Loucy (cell line): ENCODE data around the gene DUS4L.

Source experiments
- H2AFZ ChIP-seq: fragments of 200-600 bp; sonication (generic); 2 replicates; pipeline ENCODE4 v1.6.0; 2016; ENCODE audit warnings: antibody characterized with exemption, mild to moderate bottlenecking, low read length, moderate library complexity
- H3F3A ChIP-seq: fragments of 200-600 bp; 2 replicates; pipeline ENCODE4 v1.6.0; 2016; ENCODE audit warnings: antibody characterized with exemption, low read depth, mild to moderate bottlenecking
- H3K27me3 ChIP-seq: fragments of 200-600 bp; sonication (generic); 2 replicates; pipeline ENCODE4 v1.6.1; 2014; ENCODE audit warnings: low read length, mild to moderate bottlenecking; ENCODE audit not compliant: insufficient read depth, poor library complexity, severe bottlenecking
- H3K36me3 ChIP-seq: fragments of 200-600 bp; sonication (generic); 2 replicates; pipeline ENCODE4 v1.6.1; 2016; ENCODE audit warnings: low read length; ENCODE audit not compliant: insufficient read depth
- H3K4me1 ChIP-seq: fragments of 200-600 bp; sonication (generic); 2 replicates; pipeline ENCODE4 v1.5.1; 2014; ENCODE audit warnings: low read length, mild to moderate bottlenecking; ENCODE audit not compliant: insufficient read depth, poor library complexity, severe bottlenecking
- H3K4me2 ChIP-seq: fragments of 200-600 bp; sonication (generic); 2 replicates; pipeline ENCODE4 v1.6.0; 2014; ENCODE audit warnings: antibody characterized with exemption, low read length, low read depth, mild to moderate bottlenecking; ENCODE audit not compliant: poor library complexity, severe bottlenecking
- H3K4me3 ChIP-seq: fragments of 200-600 bp; sonication (generic); 2 replicates; pipeline ENCODE4 v1.5.1; 2014; ENCODE audit warnings: low read length, mild to moderate bottlenecking, mixed read lengths; ENCODE audit not compliant: poor library complexity, severe bottlenecking
- H3K79me2 ChIP-seq: fragments of 200-600 bp; sonication (generic); 2 replicates; pipeline ENCODE4 v1.6.1; 2014; ENCODE audit warnings: low read length; ENCODE audit not compliant: insufficient read depth
- H3K9ac ChIP-seq: fragments of 200-600 bp; sonication (generic); 2 replicates; pipeline ENCODE4 v1.6.0; 2014; ENCODE audit warnings: mild to moderate bottlenecking, low read depth, low read length, moderate library complexity; ENCODE audit not compliant: poor library complexity, severe bottlenecking
- H3K9me2 ChIP-seq: fragments of 200-600 bp; sonication (generic); replicated peaks from 2 replicates; pipeline ENCODE4 v1.6.1; 2016; ENCODE audit warnings: low read depth, low read length, mixed read lengths
- H3K9me3 ChIP-seq: fragments of 200-600 bp; sonication (generic); 2 replicates; pipeline ENCODE4 v1.6.1; 2014; ENCODE audit warnings: mild to moderate bottlenecking, antibody characterized with exemption, low read length, low read depth; ENCODE audit not compliant: insufficient read depth
- H4K20me1 ChIP-seq: fragments of 200-600 bp; sonication (generic); 2 replicates; pipeline ENCODE4 v1.6.0; 2014; ENCODE audit warnings: antibody characterized with exemption, low read length, mild to moderate bottlenecking; ENCODE audit not compliant: insufficient read depth, poor library complexity, severe bottlenecking
- CTCF ChIP-seq: fragments of 200-600 bp; sonication (generic); conservative IDR thresholded peaks from 2 replicates; pipeline ENCODE4 v1.5.1; 2014; ENCODE audit warnings: mild to moderate bottlenecking, antibody characterized with exemption, low read length
- EZH2phosphoT487 ChIP-seq: fragments of 200-600 bp; IDR thresholded peaks from 2 replicates; pipeline ENCODE4 v1.6.1; 2018; ENCODE audit warnings: antibody characterized with exemption, mild to moderate bottlenecking, moderate library complexity, borderline replicate concordance

Gene DUS4L

GRCh38 chr7:107570298-107570697 is 6.5 kb downstream of the DUS4L start:
- Histone ChIP-seq H3K9ac (no peak overlapping the region), H3K4me2 (no peak overlapping the region), H4K20me1 (no peaks in the 10 kb centered on the region), H3K4me1 (no peaks in the 10 kb centered on the region), H2AFZ (no peak overlapping the region), H3K4me3 (no peak overlapping the region), H3K79me2 (peaks cover 3% of the 10 kb centered on the region), H3K9me3 (no peaks in the 10 kb centered on the region), H3K36me3 (no peaks in the 10 kb centered on the region), H3K27me3 (no peaks in the 10 kb centered on the region), H3K9me2 (no peaks in the 10 kb centered on the region), H3F3A (no peaks in the 10 kb centered on the region)
- no peak for TF ChIP-seq EZH2phosphoT487

GRCh38 chr7:107573537-107573936 is 9.8 kb downstream of the DUS4L start:
- H3K9ac ChIP-seq: no peak overlapping the region
- peaks cover 6% of the 10 kb centered on the region for H3K4me1 ChIP-seq
- no peaks in the 10 kb centered on the region for H3K9me2 ChIP-seq
- H2AFZ ChIP-seq: no peak overlapping the region
- H3K27me3 ChIP-seq: no peaks in the 10 kb centered on the region
- H3K4me2 ChIP-seq: no peak overlapping the region
- TF ChIP-seq EZH2phosphoT487 (no peak), CTCF (no peak)
- no peaks in the 10 kb centered on the region for H3F3A ChIP-seq
- H3K9me3 ChIP-seq: no peaks in the 10 kb centered on the region
- no peaks in the 10 kb centered on the region for H4K20me1 ChIP-seq
- no peaks in the 10 kb centered on the region for H3K36me3 ChIP-seq
- H3K79me2 ChIP-seq: no peaks in the 10 kb centered on the region
- no peak overlapping the region for H3K4me3 ChIP-seq

GRCh38 chr7:107579554-107579884 is 15.7 kb downstream of the DUS4L start:
- Histone ChIP-seq H3K36me3 (no peaks in the 10 kb centered on the region), H3K9me3 (no peaks in the 10 kb centered on the region), H2AFZ (peak overlapping the region; percentile 100), H4K20me1 (peaks cover 11% of the 10 kb centered on the region), H3K4me1 (peaks cover 29% of the 10 kb centered on the region), H3K4me2 (peak overlapping the region; percentile 95), H3K4me3 (peak overlapping the region; percentile 99), H3K79me2 (peaks cover 28% of the 10 kb centered on the region), H3F3A (no peaks in the 10 kb centered on the region), H3K27me3 (no peaks in the 10 kb centered on the region), H3K9ac (peak overlapping the region; percentile 96), H3K9me2 (no peaks in the 10 kb centered on the region)
- no peak for TF ChIP-seq CTCF
- no peak for TF ChIP-seq EZH2phosphoT487

DNA sequence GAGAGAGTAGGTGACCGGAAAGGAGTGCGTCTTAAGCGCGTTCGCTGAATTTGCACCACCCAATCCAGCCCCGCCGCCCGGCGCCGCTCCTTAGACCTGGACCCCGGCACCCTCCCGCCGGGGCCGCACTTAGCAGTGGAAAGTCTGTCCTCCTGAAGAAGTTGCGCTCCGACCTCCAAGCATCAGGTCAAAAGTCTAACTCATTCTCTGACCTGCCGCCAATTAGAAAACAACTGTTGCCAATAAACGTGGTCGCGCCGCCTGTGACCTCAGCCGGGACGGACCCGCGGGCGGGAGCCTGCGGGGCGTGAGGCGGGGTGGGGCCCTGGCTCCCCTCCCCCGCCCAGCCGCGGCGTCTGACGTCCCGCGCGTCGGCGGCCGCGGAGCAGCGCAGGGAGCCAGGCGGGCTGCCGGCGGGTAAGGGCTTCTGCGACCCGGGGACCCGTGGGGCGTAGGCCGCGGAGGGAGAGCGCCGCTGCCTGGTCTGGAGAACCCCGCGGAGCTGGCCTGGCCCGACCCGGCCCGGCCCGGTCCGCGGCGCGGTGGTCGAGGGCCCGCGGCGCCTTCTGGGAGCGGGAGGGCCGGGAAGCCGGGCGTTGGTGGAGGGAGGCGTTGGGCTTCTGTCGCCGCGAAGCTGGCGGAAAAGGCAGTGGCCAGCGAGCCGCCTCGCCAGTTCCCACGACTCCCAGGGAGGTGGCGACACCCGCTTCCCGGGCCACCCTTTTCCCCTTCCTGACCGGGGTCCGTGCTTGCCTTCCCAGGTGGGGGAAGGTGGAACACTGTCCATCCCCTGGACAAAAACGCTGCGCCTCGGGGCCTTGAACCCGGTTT is 16.3 kb downstream of the DUS4L start, which contains the start of gene BCAP29:
BCAP29 (plus strand) TSS at position 362 of the 831 bp plus-strand sequence. CDS start 527 bp downstream, outside the sequence.
- Histone ChIP-seq H3K9ac (peak within 1 kb of the TSS; percentile 96), H3K27me3 (no peaks in the 10 kb centered on the region), H3K79me2 (peaks cover 28% of the 10 kb centered on the region), H3K4me1 (peaks cover 29% of the 10 kb centered on the region), H2AFZ (peak within 1 kb of the TSS; percentile 100), H3K9me2 (no peaks in the 10 kb centered on the region), H3F3A (no peaks in the 10 kb centered on the region), H3K36me3 (no peaks in the 10 kb centered on the region), H3K4me2 (peak within 1 kb of the TSS; percentile 95), H3K9me3 (no peaks in the 10 kb centered on the region), H3K4me3 (peak within 1 kb of the TSS; percentile 99), H4K20me1 (peaks cover 11% of the 10 kb centered on the region)
- TF ChIP-seq EZH2phosphoT487 (no peak), CTCF (peak; percentile 21; the same call in 1 of the 2 replicates)
